Neural cell (in vitro differentiated cells): ENCODE results near the gene TMED6.

ENCODE experiments used
- EZH2 ChIP-seq: fragments of 200-600, 300-800 bp; shearing (Covaris generic), sonication (generic); IDR thresholded peaks from 2 replicates; pipeline ENCODE4 v1.6.1; 2014; ENCODE audit warnings: antibody characterized with exemption, low read length, borderline replicate concordance, mild to moderate bottlenecking; ENCODE audit not compliant: insufficient read depth, poor library complexity, severe bottlenecking
- MXI1 ChIP-seq: fragments of 450-650 bp; conservative IDR thresholded peaks from 2 replicates; pipeline ENCODE4 v1.6.1; 2014; ENCODE audit warnings: antibody characterized with exemption, mild to moderate bottlenecking; ENCODE audit not compliant: poor library complexity, severe bottlenecking
- POLR2AphosphoS5 ChIP-seq: IDR thresholded peaks from 2 replicates; pipeline ENCODE4 v1.6.1; 2012
- TAF1 ChIP-seq: IDR thresholded peaks from 2 replicates; pipeline ENCODE4 v1.6.1; 2012; ENCODE audit warnings: low read depth
- TF ChIP-seq, protein P1 (sequence below): fragments of 450-650 bp; IDR thresholded peaks from 2 replicates; pipeline ENCODE4 v1.5.1; 2014; ENCODE audit warnings: antibody characterized with exemption, mild to moderate bottlenecking, moderate library complexity; ENCODE audit not compliant: poor library complexity, severe bottlenecking

DNA sequence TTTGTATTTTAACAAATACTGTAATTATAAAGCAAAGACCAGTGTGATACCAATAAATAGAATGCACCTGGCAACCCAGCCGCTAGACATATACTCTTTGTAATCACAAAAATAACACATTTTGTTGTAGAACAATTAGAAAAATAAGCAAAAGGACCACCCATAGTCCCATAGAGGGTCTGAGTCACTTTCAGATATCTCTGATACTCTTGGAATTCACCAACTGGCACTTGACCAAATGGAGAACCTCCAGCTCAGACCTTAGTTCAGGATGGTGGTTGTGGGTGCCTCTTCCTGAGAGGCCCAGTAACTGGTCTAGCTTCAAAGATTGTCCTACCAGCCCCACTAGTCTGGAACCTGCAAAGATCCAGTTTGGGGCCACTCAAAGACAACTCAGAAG lies 35.0 kb upstream of the TMED6 start:
- TF ChIP-seq, protein P1, sequence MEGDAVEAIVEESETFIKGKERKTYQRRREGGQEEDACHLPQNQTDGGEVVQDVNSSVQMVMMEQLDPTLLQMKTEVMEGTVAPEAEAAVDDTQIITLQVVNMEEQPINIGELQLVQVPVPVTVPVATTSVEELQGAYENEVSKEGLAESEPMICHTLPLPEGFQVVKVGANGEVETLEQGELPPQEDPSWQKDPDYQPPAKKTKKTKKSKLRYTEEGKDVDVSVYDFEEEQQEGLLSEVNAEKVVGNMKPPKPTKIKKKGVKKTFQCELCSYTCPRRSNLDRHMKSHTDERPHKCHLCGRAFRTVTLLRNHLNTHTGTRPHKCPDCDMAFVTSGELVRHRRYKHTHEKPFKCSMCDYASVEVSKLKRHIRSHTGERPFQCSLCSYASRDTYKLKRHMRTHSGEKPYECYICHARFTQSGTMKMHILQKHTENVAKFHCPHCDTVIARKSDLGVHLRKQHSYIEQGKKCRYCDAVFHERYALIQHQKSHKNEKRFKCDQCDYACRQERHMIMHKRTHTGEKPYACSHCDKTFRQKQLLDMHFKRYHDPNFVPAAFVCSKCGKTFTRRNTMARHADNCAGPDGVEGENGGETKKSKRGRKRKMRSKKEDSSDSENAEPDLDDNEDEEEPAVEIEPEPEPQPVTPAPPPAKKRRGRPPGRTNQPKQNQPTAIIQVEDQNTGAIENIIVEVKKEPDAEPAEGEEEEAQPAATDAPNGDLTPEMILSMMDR = no peak
- TF ChIP-seq POLR2AphosphoS5 (no peak), EZH2 (no peak), TAF1 (no peak), MXI1 (no peak)
